ENCODE results near the gene TAOK3.
"Not testable (repeated sequence)": the region's sequence is repeated elsewhere in the genome, so short reads cannot be mapped to it uniquely, and the experiment has no call there.

Gene TAOK3

GRCh38 chr12:118189741-118190191, 182.9 kb downstream of the TAOK3 start:
- no peak for DNase-seq

DNA sequence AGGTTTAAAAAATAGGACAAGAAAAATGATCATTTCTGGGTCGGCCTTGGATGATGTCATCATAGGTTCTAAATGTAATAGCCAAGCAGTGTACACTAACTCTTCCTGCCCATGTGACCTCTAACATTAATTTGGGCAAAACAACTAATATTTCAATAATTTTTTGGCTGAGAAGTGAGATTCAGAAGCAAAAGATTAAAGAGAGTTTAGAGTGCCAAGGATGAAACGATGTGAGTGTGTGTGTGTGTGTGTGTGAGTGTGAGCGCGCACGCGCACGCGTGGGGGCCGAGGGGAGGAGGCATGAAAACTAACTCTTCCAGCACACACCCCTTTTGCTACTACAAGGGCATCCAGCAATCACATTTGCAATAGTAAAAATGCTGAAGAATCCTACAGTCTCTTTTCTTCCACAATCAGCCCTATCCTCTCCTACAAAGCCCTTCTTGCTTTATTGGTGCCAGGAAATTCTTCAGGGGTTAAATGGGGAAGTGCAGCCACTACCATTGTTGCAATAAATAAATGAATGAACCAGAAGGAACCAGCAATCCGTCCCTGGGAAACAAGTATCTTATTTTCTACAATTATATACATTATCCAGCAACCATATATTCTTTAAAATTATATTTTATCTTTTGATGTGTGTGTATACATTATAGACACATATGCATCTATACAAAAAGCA, 183.9 kb downstream of the TAOK3 start:
- no peak for DNase-seq

- DNase-seq = no peak
Measured at GRCh38 chr12:118187751-118188435, 184.8 kb downstream of the TAOK3 start.

- no peak for DNase-seq
Measured at GRCh38 chr12:118185602-118186397, 186.9 kb downstream of the TAOK3 start.

- no peak for DNase-seq
Measured at GRCh38 chr12:118183711-118184110, 189.0 kb downstream of the TAOK3 start.

DNA sequence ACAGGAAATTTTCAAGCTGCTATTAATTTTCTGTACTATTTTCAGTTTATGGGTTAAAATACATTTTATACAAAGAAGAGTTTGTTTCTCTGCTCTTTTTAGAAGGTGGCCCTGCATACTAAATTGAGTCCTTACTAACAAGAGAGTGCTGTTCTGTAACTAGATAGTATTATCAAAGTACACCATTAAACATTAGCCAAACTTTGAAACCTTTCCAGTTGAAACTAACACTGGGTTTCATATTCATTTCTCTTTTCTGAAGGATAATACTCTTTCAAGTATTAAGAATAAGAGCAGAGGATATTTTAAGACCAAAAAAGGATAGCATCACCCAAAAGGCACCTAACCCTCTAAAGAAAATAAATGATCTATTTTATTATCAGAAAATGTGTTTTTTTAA, 189.6 kb downstream of the TAOK3 start:
- no peak for DNase-seq

DNA sequence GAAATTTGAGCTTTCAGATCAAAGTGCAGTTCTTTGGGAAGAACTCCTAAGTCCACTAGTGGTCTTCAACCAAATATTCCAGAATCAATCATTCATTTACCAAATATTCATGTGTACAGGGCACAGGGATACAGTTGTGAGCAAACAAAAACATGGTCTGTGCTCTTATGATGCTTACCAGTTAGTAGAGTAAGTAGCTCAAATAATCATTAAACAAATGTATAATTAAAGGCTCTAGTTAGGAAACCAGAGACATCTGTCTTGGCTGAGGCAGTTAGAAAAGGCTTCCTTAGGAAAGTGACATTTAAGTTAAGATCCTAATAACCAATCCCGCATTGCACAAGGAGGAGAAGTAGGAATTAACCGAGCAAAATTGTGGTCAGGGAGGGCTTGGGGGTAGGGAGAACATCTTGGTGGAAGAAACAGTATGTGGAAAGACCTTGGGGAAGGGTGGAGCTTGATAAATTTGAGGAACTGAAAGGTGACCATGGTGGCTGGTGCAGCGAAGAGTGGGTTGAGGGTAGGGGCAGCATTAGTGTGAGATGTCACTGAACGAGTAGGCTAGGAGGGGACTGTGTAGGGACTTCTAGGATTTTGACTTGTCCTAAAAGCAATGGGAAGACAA, 196.8 kb downstream of the TAOK3 start:
- no peak for DNase-seq

GRCh38 chr12:118166946-118167345, 205.8 kb downstream of the TAOK3 start:
- no peak for DNase-seq

DNA sequence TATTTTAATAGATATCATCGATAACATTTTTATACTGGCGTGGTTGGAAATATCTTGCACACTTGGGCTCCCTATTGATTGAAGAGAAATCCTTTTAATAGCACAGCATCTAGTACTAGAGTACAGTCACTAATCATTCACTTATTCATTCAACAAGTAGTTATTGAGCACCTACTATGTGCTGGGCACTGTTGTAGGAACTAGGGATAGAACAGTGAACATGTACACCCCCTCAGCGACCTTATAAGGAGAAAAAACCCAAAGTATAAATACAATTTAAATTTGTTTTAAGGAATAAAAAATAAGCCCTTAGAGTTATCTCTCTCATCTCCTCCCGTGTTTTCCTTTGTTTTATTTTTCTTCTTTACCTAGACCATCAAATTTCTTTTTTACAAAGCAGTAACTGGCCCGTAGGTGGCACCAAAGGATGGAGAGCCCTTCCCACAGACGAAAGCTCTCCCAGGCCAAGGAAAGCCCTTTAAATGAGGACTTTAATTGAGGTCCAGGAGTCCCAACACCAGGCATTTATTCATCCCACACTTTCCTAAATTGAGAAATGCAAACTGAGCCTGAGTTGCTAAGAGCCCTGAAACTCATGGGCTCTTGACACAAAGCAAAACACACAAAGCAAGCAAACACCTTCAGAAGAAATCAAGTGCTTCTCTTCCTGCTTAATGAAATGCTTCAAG, 207.8 kb downstream of the TAOK3 start:
- DNase-seq = no peak

- DNase-seq = no peak
Measured at GRCh38 chr12:118160536-118160935, 212.2 kb downstream of the TAOK3 start.

GRCh38 chr12:118151755-118152154, 221.0 kb downstream of the TAOK3 start:
- no peak for DNase-seq

DNA sequence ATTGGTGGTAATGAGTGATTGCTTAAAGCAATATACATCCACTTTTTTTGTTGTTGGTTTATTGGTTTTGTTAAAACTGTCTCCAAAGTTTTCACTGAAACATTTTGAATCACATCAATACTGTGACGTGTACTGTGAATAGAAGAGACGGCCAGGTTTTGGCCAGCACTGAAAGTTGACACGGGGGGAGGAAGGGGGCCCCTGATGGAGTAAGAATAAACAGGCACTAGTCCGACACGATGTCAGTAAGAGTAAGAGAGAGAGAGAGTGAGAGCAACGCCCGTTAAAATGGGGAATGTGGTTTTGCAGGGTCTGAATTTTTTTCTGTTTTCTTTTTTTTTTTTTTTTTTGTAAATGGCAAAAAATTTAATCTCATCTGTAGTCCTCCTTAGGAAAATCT, 222.1 kb downstream of the TAOK3 start:
- DNase-seq = no peak

DNA sequence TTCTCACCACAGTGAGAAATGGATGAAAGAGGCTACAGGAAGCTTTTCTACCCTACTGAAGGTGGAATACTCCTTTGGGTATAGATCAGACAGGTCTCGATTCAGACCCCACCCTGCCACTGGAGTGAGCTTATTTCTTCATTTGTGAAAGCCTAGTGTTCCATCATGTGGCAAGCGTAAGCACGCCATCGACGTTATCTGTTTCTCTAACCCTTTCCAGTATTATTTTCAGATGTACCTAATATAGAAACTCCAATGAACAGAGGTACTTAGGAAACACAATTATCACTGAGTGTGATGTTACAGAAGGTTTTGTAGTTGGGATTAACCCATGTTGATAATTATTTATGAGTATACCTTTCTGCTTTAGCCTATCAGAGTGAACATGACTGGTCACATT, 224.4 kb downstream of the TAOK3 start:
- DNase-seq = no peak

GRCh38 chr12:118145798-118146156, 226.9 kb downstream of the TAOK3 start:
- DNase-seq = no peak

DNA sequence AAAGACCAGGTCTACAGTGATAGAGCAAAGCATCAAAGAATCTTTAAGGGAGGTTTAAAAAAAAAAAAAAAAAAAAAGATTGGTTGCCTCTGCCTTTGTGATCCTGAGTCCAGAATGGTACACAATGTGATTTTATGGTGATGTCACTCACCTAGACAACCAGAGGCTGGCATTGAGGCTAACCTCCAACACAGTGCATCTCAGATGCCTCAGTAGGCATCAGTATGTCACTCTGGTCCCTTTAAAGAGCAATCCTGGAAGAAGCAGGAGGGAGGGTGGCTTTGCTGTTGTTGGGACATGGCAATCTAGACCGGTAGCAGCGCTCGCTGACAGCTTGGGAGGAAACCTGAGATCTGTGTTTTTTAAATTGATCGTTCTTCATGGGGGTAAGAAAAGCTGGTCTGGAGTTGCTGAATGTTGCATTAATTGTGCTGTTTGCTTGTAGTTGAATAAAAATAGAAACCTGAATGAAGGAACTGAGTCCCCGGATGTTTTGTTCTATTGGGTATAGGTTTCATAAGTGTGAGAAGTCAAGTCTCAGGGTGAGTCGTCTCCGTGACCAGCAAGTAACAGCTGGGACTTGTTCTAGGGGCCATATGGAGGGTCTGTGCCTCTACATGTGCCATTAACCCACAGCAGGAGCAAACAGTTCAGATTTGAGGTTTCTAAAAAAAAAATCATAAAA, 227.5 kb downstream of the TAOK3 start:
- DNase-seq = no peak

DNA sequence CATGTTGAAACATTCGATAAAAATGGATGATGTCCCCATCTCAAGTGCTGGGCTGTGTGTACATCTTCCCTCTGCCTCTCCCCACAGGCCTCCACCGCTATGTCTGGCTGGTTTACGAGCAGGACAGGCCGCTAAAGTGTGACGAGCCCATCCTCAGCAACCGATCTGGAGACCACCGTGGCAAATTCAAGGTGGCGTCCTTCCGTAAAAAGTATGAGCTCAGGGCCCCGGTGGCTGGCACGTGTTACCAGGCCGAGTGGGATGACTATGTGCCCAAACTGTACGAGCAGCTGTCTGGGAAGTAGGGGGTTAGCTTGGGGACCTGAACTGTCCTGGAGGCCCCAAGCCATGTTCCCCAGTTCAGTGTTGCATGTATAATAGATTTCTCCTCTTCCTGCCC, 228.2 kb downstream of the TAOK3 start:
- DNase-seq = no peak

GRCh38 chr12:118140825-118141224, 231.9 kb downstream of the TAOK3 start:
- DNase-seq = no peak

DNA sequence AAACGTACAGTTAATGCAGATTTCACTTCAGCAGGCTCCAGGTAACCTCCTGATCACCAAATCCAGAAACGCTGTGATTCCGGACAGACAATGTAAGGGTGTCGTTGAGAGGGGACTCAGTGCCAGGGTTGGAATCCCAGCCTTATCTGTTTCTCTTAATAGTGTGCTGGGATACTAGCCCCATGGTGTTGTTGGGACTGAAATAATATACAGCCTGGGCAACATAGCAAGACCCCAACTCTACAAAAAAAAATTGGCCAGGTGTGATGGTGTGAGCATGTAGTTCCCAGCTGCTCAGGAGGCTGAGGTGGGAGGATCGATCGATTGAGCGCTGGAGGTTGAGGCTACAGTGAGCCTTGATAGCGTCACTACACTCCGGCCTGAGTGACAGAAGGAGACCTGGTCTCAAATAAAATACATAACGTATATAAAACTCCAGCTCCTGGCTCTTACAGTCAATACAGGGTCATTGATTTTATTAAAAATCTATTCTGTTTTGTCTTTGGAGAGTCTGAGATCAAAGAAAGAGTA, 235.5 kb downstream of the TAOK3 start:
- no peak for DNase-seq

GRCh38 chr12:118136559-118137003, 236.1 kb downstream of the TAOK3 start:
- peak; percentile 41 for DNase-seq

DNA sequence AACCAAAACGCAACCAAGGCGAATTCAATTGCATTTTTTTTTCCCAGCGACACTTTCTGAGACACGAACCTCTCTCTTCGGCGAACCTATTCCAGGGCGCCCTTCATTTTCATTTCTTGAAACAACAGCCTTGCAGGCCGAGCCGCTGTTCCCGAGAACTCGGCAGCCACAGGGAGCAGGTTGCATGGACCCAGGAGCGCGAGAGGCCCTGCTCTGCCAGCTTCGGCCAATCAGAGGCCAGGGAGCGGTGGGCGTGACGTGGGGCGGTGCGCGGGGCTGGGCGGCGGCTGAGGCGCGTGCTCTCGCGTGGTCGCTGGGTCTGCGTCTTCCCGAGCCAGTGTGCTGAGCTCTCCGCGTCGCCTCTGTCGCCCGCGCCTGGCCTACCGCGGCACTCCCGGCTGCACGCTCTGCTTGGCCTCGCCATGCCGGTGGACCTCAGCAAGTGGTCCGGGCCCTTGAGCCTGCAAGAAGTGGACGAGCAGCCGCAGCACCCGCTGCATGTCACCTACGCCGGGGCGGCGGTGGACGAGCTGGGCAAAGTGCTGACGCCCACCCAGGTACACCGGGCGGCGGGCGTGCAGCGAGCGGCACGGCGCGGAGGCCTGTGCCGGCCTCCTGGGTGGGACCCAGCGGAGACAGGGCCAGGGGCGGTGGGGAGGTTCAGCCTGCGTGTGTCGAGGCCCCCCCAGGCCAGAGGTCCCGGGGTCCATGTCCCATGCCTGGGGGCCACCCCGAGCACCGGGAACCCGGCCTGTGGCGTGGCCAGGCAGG, 236.7 kb downstream of the TAOK3 start, which contains the start of gene PEBP1:
PEBP1 (plus strand) TSS at position 337 of the 771 bp plus-strand sequence; CDS start at position 423, 86 bp downstream.
- peak; percentile 95 for DNase-seq

DNA sequence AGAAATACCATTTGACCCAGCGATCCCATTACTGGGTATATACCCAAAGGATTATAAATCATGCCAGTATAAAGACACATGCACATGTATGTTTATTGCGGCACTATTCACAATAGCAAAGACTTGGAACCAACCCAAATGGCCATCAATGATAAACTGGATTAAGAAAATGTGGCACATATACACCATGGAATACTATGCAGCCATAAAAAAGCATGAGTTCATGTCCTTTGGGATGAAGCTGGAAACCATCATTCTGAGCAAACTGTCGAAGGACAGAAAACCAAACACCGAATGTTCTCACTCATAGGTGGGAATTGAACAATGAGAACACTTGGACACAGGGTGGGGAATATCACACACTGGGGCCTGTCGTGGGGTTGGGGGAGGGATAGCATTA, 243.3 kb downstream of the TAOK3 start:
- not testable (repeated sequence) for DNase-seq
